Right lobe of liver (tissue), 4 donors: Measurements from ENCODE around the gene FAM120C.

ENCODE experiments used
- POLR2A ChIP-seq: fragments of 450-650 bp; IDR thresholded peaks from one replicate; pipeline ENCODE4 v1.6.1; 2017; ENCODE audit warnings: antibody characterized with exemption, mild to moderate bottlenecking
- TF ChIP-seq, protein P1 (sequence below), 4 donors: fragments of 200-600 bp in 3 of 4; fragments of 450-650 bp in 1 of 4; IDR thresholded peaks; one replicate each; pipeline versions ENCODE4 v1.5.1 to v1.8.0; 2016 to 2022; ENCODE audit warnings: antibody characterized with exemption in 4 of 4, mild to moderate bottlenecking in 2 of 4
- donor health status: DM: no; HTN: no; CAD: no.
- donor health status: DM: no; HTN: no; CAD: no.
- donor health status: DM: no; HTN: yes; CAD: no.

DNA sequence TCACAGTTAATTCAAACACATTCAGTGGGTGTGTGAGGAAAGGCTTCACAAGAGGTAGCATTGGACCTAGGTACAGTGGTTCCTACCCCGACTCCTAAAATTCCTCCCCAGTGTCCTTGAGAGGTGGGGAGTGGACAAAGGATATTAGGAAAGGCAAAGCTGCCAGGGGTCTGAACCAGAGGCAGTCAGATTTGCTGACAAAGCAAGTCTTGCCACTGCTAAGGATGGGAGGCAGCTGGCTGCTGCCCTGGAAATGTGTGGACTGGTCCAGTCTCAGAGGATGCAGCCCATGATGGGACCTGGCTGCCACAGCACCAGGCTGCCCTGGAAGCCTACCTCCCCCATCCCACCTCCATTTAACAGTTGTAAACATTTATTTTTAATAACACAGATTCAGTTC lies 134.6 kb downstream of the FAM120C start:
- TF ChIP-seq, protein P1, sequence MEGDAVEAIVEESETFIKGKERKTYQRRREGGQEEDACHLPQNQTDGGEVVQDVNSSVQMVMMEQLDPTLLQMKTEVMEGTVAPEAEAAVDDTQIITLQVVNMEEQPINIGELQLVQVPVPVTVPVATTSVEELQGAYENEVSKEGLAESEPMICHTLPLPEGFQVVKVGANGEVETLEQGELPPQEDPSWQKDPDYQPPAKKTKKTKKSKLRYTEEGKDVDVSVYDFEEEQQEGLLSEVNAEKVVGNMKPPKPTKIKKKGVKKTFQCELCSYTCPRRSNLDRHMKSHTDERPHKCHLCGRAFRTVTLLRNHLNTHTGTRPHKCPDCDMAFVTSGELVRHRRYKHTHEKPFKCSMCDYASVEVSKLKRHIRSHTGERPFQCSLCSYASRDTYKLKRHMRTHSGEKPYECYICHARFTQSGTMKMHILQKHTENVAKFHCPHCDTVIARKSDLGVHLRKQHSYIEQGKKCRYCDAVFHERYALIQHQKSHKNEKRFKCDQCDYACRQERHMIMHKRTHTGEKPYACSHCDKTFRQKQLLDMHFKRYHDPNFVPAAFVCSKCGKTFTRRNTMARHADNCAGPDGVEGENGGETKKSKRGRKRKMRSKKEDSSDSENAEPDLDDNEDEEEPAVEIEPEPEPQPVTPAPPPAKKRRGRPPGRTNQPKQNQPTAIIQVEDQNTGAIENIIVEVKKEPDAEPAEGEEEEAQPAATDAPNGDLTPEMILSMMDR (IDR thresholded peaks at IDR 0.05): no peak
- TF ChIP-seq POLR2A: no peak
